Fibroblast of pulmonary artery (primary cell): ENCODE data around the gene CEP112.
"Not testable (repeated sequence)": the region's sequence is repeated elsewhere in the genome, so short reads cannot be mapped to it uniquely, and the experiment has no call there.

Experiments
- DNase-seq: peaks from one replicate; pipeline ENCODE4 v3.0.0-alpha.2; 2010; ENCODE audit warnings: low read depth
- H3K4me3 ChIP-seq: replicated peaks from 2 replicates; pipeline ENCODE4 v1.5.1; 2011; ENCODE audit warnings: low read depth, mild to moderate bottlenecking, control low read depth, low read length, moderate library complexity
- TF ChIP-seq, protein P1 (sequence below): IDR thresholded peaks from 2 replicates; pipeline ENCODE4 v1.5.1; 2011; ENCODE audit warnings: mild to moderate bottlenecking, control low read depth, low read length, inconsistent platforms; ENCODE audit errors: missing control alignments

CEP112 gene

DNA sequence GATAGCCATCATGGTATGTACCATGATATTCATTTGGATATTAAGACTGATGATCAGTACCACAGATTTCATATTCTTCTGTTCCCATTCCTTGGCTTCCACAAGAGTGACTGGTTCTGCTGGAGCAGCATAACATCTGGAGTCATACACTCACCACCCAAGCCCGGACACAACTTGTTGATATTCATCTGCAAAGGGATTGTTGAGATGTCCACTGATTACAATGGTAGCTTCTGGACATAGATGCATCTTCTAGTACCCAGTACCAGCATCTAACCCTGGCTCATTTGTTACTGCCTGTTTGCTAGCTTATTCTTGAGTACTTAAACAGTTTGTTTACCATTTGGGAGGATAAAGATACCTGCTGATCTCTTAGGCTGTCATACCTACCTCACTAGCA, 394.8 kb downstream of the CEP112 start:
- no peak for DNase-seq
- TF ChIP-seq, protein P1, sequence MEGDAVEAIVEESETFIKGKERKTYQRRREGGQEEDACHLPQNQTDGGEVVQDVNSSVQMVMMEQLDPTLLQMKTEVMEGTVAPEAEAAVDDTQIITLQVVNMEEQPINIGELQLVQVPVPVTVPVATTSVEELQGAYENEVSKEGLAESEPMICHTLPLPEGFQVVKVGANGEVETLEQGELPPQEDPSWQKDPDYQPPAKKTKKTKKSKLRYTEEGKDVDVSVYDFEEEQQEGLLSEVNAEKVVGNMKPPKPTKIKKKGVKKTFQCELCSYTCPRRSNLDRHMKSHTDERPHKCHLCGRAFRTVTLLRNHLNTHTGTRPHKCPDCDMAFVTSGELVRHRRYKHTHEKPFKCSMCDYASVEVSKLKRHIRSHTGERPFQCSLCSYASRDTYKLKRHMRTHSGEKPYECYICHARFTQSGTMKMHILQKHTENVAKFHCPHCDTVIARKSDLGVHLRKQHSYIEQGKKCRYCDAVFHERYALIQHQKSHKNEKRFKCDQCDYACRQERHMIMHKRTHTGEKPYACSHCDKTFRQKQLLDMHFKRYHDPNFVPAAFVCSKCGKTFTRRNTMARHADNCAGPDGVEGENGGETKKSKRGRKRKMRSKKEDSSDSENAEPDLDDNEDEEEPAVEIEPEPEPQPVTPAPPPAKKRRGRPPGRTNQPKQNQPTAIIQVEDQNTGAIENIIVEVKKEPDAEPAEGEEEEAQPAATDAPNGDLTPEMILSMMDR, result no peak
- H3K4me3 ChIP-seq, result no peak overlapping the region

GRCh38 chr17:65794572-65794971, 397.4 kb downstream of the CEP112 start:
- DNase-seq, result peak; percentile 57
- TF ChIP-seq, protein P1, result peak; percentile 66
- H3K4me3 ChIP-seq, result no peak overlapping the region

DNA sequence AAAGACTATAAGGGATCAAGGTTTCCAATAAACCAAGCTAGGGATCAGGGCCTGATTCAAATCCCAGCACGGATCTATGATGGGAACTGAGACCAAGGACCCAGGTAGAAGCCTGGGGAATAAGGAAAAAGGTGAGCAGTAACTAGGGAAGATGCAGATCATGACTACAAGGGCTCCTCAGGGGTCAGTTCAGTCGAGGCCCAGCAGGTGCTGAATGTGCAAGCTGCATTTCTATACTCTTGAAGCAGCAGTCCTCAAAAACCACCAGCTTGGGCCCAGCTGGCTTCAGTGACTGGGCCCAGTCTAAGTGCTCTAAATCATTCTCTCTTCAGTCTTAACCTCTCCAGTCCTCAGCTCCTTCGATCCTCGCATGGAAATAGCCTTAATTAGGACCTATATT, 401.7 kb downstream of the CEP112 start:
- H3K4me3 ChIP-seq, result no peak overlapping the region
- TF ChIP-seq, protein P1, result no peak
- no peak for DNase-seq

- TF ChIP-seq, protein P1, result no peak
- no peak for DNase-seq
Observed at GRCh38 chr17:65787503-65787902, 404.4 kb downstream of the CEP112 start.

GRCh38 chr17:65786479-65786878, 405.5 kb downstream of the CEP112 start:
- DNase-seq, result no peak
- H3K4me3 ChIP-seq, result no peak overlapping the region
- TF ChIP-seq, protein P1, result no peak

More at GRCh38 chr17:65787503-65787902, 404.4 kb downstream of the CEP112 start:
- no peak overlapping the region for H3K4me3 ChIP-seq

GRCh38 chr17:65785109-65785508, 406.8 kb downstream of the CEP112 start:
- TF ChIP-seq, protein P1, result no peak
- H3K4me3 ChIP-seq, result no peak overlapping the region
- peak; percentile 97 for DNase-seq

DNA sequence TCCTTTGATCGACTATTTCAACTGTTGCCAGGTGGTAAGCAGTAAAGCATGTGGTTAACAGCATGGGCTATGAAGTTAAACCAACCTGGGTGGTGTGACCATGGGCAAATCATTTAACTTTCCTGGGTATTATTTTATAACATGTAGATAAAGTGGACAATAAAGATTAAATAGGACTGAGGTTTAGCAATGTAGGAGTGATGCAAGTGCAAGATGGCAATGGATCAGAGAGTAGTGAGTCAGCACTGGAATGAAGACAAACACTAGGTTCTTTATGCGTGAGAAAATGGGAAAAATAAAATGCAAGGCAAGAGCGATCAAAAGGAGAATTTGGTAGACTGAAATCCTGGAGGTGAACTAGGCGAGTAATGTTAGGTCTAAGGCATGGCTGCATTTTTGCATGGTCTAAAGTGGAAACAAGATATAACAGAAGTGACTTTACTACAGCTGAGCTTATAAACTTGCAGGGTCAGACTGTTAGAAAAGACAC, 408.0 kb downstream of the CEP112 start:
- H3K4me3 ChIP-seq, result no peak overlapping the region
- TF ChIP-seq, protein P1, result no peak
- DNase-seq, result peak; percentile 96

DNA sequence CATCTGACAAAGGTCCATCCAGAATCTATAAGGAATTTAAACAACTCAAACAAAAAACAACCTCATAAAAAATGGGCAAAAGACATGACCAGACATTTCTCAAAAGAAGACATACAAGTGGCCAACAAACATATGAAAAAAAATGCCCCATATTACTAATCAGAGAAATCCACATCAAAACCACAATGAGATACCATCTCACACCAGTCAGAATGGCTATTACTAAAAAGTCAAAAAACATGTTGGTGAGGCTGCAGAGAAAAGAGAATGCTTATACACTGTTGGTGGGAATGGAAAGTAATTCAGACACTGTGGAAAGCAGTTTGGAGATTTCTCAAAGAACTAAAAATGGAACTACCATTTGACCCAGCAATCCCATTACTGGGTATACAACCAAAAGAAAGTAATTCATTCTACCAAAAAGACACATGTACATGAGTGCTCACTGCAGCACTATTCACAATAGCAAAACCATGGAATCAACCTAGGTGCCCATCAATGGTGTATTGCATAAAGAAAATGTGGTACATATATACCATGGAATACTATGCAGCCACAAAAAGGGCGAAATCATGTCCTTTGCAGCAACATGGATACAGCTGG, 409.7 kb downstream of the CEP112 start:
- H3K4me3 ChIP-seq, DNase-seq: not testable (repeated sequence)
